ENCODE data around the gene PTPRN2.

The PTPRN2 gene

DNA sequence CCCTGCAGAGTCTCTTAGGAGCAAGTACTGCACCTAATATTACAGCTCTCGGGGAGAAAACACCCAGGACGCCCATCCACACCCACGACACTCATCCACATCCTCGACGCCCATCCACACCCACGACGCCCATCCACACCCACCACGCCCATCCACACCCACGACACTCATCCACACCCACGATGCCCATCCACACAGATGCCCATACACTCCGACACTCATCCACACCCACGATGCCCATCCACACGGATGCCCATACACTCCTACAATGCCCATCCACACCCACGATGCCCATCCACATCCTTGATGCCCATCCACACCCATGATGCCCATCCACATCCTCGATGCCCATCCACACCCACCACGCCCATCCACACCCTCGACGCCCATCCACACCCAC lies 503.1 kb downstream of the PTPRN2 start:
- no peak overlapping the region for H3K56ac ChIP-seq (ENCODE audit: low read length)
- no peak overlapping the region for H2BK120ac ChIP-seq (ENCODE audit: low read depth, low read length)
- no peak overlapping the region for H4K8ac ChIP-seq (ENCODE audit: low read depth, low read length)
- no peaks in the 10 kb centered on the region for H3K4me1 ChIP-seq (ENCODE audit: control insufficient read depth, low read depth, low read length)
- no peaks in the 10 kb centered on the region for H3K27me3 ChIP-seq (ENCODE audit: insufficient read depth, low read length, poor library complexity)
- no peaks in the 10 kb centered on the region for H3K79me2 ChIP-seq (ENCODE audit: control insufficient read depth, insufficient read depth, low read length)
- H3K18ac ChIP-seq (ENCODE audit: low read length), result no peak overlapping the region
- no peak overlapping the region for H3K9ac ChIP-seq (ENCODE audit: low read length)
- no peak overlapping the region for H3K27ac ChIP-seq (ENCODE audit: low read depth, low read length)
- no peaks in the 10 kb centered on the region for H3K36me3 ChIP-seq (ENCODE audit: control insufficient read depth, insufficient read depth, low read length)
- no peak overlapping the region for H2BK5ac ChIP-seq (ENCODE audit: low read length)
- no peak overlapping the region for H4K5ac ChIP-seq (ENCODE audit: low read length)
- no peaks in the 10 kb centered on the region for H3K79me1 ChIP-seq (ENCODE audit: low read length)
- H3K4me3 ChIP-seq (ENCODE audit: low read length), result no peak overlapping the region
- H3K23ac ChIP-seq (ENCODE audit: low read length), result no peak overlapping the region
- H2BK15ac ChIP-seq (replicated peaks; ENCODE audit: low read depth), result no peak overlapping the region
- H3K4ac ChIP-seq (ENCODE audit: low read depth, low read length), result no peak overlapping the region
- no peak overlapping the region for H3K4me2 ChIP-seq (ENCODE audit: low read length)
- H2AK5ac ChIP-seq (ENCODE audit: low read length), result no peak overlapping the region
- WGBS (ENCODE audit: extremely low coverage, insufficient coverage, low lambda C conversion rate), result no CpG with 5 or more reads among the region's 18 CpGs
- DNase-seq, result no peak

DNA sequence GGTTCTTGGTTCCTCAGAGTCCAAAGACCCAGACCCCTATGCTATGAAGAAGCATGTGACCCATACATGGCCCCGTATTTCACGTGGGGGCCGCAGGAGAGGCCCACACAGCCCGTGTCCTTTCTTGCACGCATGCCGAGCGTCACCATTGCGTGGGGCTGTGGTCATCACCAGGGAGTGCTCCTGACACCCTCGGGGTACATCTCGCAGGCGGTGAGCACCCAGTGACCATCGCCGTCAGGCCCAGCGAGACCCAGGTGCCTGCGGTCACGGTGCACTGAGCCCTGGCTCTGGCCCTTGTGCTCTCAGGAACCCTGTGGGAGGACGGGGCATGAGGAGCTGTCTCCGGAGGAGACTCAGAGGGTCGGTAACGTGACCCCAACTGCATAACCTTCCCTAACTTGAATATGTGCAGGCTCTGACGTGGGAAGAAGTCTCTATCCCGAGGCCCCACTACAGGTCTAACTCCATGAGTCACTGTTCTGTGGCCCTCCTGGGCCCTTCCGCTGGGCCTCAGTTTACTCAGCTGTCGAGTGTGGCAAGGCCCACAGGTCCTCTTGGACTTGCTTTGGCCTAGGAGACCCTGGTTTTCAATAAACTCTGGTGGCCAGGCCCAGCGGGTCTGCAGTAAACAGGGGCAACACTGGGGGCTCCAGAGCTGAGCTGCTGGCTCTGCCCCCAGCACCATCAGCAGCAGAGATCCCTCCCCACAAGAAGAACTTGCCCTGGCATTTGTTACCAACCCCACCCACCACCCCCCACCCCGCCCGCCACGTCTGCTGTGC lies 503.9 kb downstream of the PTPRN2 start:
- no peak overlapping the region for H2AK5ac ChIP-seq (ENCODE audit: low read length)
- H3K79me2 ChIP-seq (ENCODE audit: control insufficient read depth, insufficient read depth, low read length), result no peaks in the 10 kb centered on the region
- no peak overlapping the region for H3K23ac ChIP-seq (ENCODE audit: low read length)
- H3K27ac ChIP-seq (ENCODE audit: low read depth, low read length), result no peak overlapping the region
- no peak overlapping the region for H4K8ac ChIP-seq (ENCODE audit: low read depth, low read length)
- no peak overlapping the region for H2BK5ac ChIP-seq (ENCODE audit: low read length)
- H2BK120ac ChIP-seq (ENCODE audit: low read depth, low read length), result no peak overlapping the region
- no peak overlapping the region for H3K18ac ChIP-seq (ENCODE audit: low read length)
- H3K56ac ChIP-seq (ENCODE audit: low read length), result no peak overlapping the region
- no peak overlapping the region for H3K4me3 ChIP-seq (ENCODE audit: low read length)
- DNase-seq, result no peak
- H2BK15ac ChIP-seq (replicated peaks; ENCODE audit: low read depth), result no peak overlapping the region
- H3K27me3 ChIP-seq (ENCODE audit: insufficient read depth, low read length, poor library complexity), result no peaks in the 10 kb centered on the region
- no peaks in the 10 kb centered on the region for H3K4me1 ChIP-seq (ENCODE audit: control insufficient read depth, low read depth, low read length)
- H3K79me1 ChIP-seq (ENCODE audit: low read length), result no peaks in the 10 kb centered on the region
- H4K5ac ChIP-seq (ENCODE audit: low read length), result no peak overlapping the region
- WGBS (ENCODE audit: extremely low coverage, insufficient coverage, low lambda C conversion rate), result no CpG with 5 or more reads among the region's 28 CpGs
- H3K9ac ChIP-seq (ENCODE audit: low read length), result no peak overlapping the region
- H3K4ac ChIP-seq (ENCODE audit: low read depth, low read length), result no peak overlapping the region
- no peak overlapping the region for H3K4me2 ChIP-seq (ENCODE audit: low read length)
- no peaks in the 10 kb centered on the region for H3K36me3 ChIP-seq (ENCODE audit: control insufficient read depth, insufficient read depth, low read length)

DNA sequence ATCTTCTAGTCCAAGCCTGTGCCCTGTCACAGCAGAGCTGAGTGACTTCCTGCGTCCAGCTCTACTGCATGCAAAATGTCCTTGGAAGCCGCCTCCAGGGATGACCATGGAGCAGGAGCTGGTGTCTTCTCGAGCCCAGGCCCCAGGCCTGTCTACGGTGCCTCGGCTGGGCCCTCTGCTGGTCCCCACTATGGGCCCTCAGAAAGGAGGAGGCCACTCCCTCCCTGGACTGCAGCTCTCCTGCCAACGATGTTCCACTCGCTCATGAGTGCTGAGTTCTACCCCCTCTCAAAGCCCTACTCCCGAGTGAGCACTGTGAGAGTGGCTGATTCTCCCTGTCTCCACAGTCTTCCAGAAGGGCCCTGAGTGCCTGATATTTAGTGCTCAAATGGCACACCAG lies 504.9 kb downstream of the PTPRN2 start:
- H3K56ac ChIP-seq (ENCODE audit: low read length), result no peak overlapping the region
- no peak overlapping the region for H3K27ac ChIP-seq (ENCODE audit: low read depth, low read length)
- no peak overlapping the region for H3K4me2 ChIP-seq (ENCODE audit: low read length)
- no peaks in the 10 kb centered on the region for H3K4me1 ChIP-seq (ENCODE audit: control insufficient read depth, low read depth, low read length)
- H3K36me3 ChIP-seq (ENCODE audit: control insufficient read depth, insufficient read depth, low read length), result no peaks in the 10 kb centered on the region
- no peak overlapping the region for H3K23ac ChIP-seq (ENCODE audit: low read length)
- H3K79me2 ChIP-seq (ENCODE audit: control insufficient read depth, insufficient read depth, low read length), result no peaks in the 10 kb centered on the region
- no peak overlapping the region for H3K9ac ChIP-seq (ENCODE audit: low read length)
- no peak overlapping the region for H2BK15ac ChIP-seq (replicated peaks; ENCODE audit: low read depth)
- no peak overlapping the region for H2BK120ac ChIP-seq (ENCODE audit: low read depth, low read length)
- no peak overlapping the region for H3K18ac ChIP-seq (ENCODE audit: low read length)
- H3K4ac ChIP-seq (ENCODE audit: low read depth, low read length), result no peak overlapping the region
- WGBS (ENCODE audit: extremely low coverage, insufficient coverage, low lambda C conversion rate), result no CpG with 5 or more reads among the region's 8 CpGs
- no peak overlapping the region for H2BK5ac ChIP-seq (ENCODE audit: low read length)
- H4K5ac ChIP-seq (ENCODE audit: low read length), result no peak overlapping the region
- H3K79me1 ChIP-seq (ENCODE audit: low read length), result no peaks in the 10 kb centered on the region
- no peak overlapping the region for H3K4me3 ChIP-seq (ENCODE audit: low read length)
- H2AK5ac ChIP-seq (ENCODE audit: low read length), result no peak overlapping the region
- H3K27me3 ChIP-seq (ENCODE audit: insufficient read depth, low read length, poor library complexity), result no peaks in the 10 kb centered on the region
- no peak overlapping the region for H4K8ac ChIP-seq (ENCODE audit: low read depth, low read length)
- DNase-seq, result no peak

DNA sequence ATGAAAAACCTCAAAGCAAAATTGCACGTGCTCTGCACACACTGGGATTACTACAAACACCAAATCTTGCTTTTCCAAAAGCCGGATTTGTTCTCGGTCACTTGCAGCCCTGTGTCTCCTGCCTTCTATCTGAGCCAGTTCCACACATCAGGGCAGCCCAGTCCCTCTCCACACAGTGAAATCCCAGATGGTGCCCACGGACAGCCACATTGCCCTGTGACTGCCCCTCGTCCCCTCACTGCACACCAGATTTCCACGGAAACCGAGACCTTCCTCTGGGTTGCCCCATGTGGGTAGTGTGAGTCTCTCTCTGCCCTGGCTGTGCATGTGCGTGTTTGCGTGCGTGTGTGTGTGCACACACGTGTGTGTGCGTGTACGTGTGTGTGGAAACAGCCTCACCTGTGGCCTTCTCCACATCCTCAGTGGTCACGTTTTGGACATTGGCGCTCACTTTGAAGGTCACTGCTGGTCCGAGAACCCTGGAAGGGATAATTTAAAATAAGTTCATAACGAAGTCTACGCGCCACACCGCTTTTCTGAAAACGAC lies 506.7 kb downstream of the PTPRN2 start:
- Histone ChIP-seq H3K18ac (ENCODE audit: low read length) (no peak overlapping the region), H3K79me2 (ENCODE audit: control insufficient read depth, insufficient read depth, low read length) (no peaks in the 10 kb centered on the region), H3K4me1 (ENCODE audit: control insufficient read depth, low read depth, low read length) (no peaks in the 10 kb centered on the region), H3K27me3 (ENCODE audit: insufficient read depth, low read length, poor library complexity) (no peaks in the 10 kb centered on the region), H2AK5ac (ENCODE audit: low read length) (no peak overlapping the region), H3K4ac (ENCODE audit: low read depth, low read length) (no peak overlapping the region), H3K79me1 (ENCODE audit: low read length) (no peaks in the 10 kb centered on the region), H3K56ac (ENCODE audit: low read length) (no peak overlapping the region), H4K5ac (ENCODE audit: low read length) (no peak overlapping the region), H2BK15ac (replicated peaks; ENCODE audit: low read depth) (no peak overlapping the region), H3K27ac (ENCODE audit: low read depth, low read length) (no peak overlapping the region), H3K36me3 (ENCODE audit: control insufficient read depth, insufficient read depth, low read length) (no peaks in the 10 kb centered on the region), H3K4me2 (ENCODE audit: low read length) (no peak overlapping the region), H2BK5ac (ENCODE audit: low read length) (no peak overlapping the region), H2BK120ac (ENCODE audit: low read depth, low read length) (no peak overlapping the region), H3K23ac (ENCODE audit: low read length) (no peak overlapping the region), H4K8ac (ENCODE audit: low read depth, low read length) (no peak overlapping the region), H3K9ac (ENCODE audit: low read length) (no peak overlapping the region), H3K4me3 (ENCODE audit: low read length) (no peak overlapping the region)
- no peak for DNase-seq
- no CpG with 5 or more reads among the region's 21 CpGs for WGBS (ENCODE audit: extremely low coverage, insufficient coverage, low lambda C conversion rate)

DNA sequence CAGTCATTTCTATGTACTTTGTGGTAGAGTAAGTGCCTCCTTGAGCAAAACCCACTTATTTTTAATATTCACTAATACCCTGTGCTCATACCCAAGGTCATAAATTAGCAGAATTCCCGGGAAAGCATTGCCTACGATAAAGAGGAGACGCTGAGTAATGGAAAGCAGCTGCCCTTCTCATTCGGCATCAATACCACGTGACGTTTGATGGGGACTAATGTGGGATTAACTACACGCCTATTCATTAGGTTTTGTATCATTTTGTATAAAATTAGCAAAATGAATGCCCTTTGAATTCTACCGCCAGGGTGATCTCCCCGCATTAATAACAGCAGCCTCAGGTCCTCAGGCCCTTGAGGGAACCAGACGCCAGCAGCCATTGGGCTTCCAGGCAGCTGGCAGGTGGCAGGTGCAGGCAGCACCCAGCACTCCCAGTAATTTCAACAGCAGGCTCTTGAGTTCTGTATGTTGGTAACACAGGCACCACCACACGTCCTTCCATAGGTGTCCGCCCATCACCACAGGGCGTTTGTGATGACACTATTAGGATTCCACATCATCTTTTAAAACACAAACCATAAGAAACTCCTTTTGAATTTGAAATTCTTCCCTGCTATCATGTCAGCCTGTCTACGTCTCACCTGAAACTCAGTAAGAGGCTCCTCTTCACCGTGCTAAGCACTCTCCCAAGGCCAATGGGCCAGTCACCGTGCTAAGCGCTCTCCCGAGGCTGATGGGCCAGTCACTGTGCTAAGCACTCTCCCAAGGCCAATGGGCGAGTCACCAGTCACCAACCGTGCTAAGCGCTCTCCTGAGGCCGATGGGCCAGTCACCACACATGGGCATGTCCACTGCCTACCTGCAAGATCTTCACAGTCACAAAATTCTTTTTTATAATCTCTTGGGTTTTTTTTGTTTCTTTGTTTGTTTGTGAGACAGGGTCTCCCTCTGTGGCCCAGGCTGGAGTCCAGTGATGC lies 509.4 kb downstream of the PTPRN2 start:
- no peaks in the 10 kb centered on the region for H3K36me3 ChIP-seq (ENCODE audit: control insufficient read depth, insufficient read depth, low read length)
- H3K4me1 ChIP-seq (ENCODE audit: control insufficient read depth, low read depth, low read length), result no peaks in the 10 kb centered on the region
- no peak overlapping the region for H3K27ac ChIP-seq (ENCODE audit: low read depth, low read length)
- H3K79me1 ChIP-seq (ENCODE audit: low read length), result no peaks in the 10 kb centered on the region
- H3K79me2 ChIP-seq (ENCODE audit: control insufficient read depth, insufficient read depth, low read length), result no peaks in the 10 kb centered on the region
- H3K23ac ChIP-seq (ENCODE audit: low read length), result no peak overlapping the region
- H2AK5ac ChIP-seq (ENCODE audit: low read length), result no peak overlapping the region
- H2BK15ac ChIP-seq (replicated peaks; ENCODE audit: low read depth), result no peak overlapping the region
- H4K8ac ChIP-seq (ENCODE audit: low read depth, low read length), result no peak overlapping the region
- WGBS (ENCODE audit: extremely low coverage, insufficient coverage, low lambda C conversion rate), result no CpG with 5 or more reads among the region's 22 CpGs
- no peak overlapping the region for H3K56ac ChIP-seq (ENCODE audit: low read length)
- no peak for DNase-seq
- no peaks in the 10 kb centered on the region for H3K27me3 ChIP-seq (ENCODE audit: insufficient read depth, low read length, poor library complexity)
- H2BK120ac ChIP-seq (ENCODE audit: low read depth, low read length), result no peak overlapping the region
- no peak overlapping the region for H3K4ac ChIP-seq (ENCODE audit: low read depth, low read length)
- no peak overlapping the region for H3K4me2 ChIP-seq (ENCODE audit: low read length)
- no peak overlapping the region for H3K18ac ChIP-seq (ENCODE audit: low read length)
- no peak overlapping the region for H3K4me3 ChIP-seq (ENCODE audit: low read length)
- no peak overlapping the region for H3K9ac ChIP-seq (ENCODE audit: low read length)
- H4K5ac ChIP-seq (ENCODE audit: low read length), result no peak overlapping the region
- no peak overlapping the region for H2BK5ac ChIP-seq (ENCODE audit: low read length)
